ENCODE measurements around the gene DNASE2. TPM values are rescaled to one million over a fixed set of nuclear protein-coding genes. Genes with fewer than 3 reads are reported as not detected.

The DNASE2 gene
- total RNA-seq, 2 donors from 2014 or later = 6.9 to 28.3 TPM

- no peaks in the 10 kb centered on the region for H3K9me3 ChIP-seq
- no peak overlapping the region for H3K4me3 ChIP-seq
- peaks cover 19% of the 10 kb centered on the region for H3K4me1 ChIP-seq
- intact Hi-C loops (cut with DNase I) = loop anchor here (5.0 kb wide), 1 partner anchor 82 kb away; no protein-coding TSS in a partner anchor
- H3K27ac ChIP-seq = no peak overlapping the region
- no peaks in the 10 kb centered on the region for H3K36me3 ChIP-seq (replicated peaks in 1 of 2; ENCODE audit: insufficient read depth in 1 of 2, low read depth in 2 of 2)
- 47 to 63% methylated on average over 3 of the region's 3 CpGs for WGBS, 2 donors
- DNase-seq (no peak), ATAC-seq (no peak)
- H3K27me3 ChIP-seq = peaks cover 0 to 17% of the 10 kb centered on the region in 2 donors
- TF ChIP-seq CTCF (IDR thresholded peaks at IDR 0.05) = no peak
- TF ChIP-seq POLR2A (IDR thresholded peaks at IDR 0.05) = no peak
Measured at GRCh38 chr19:12843999-12844732, 37.1 kb downstream of the DNASE2 start.

GRCh38 chr19:12843328-12843727, 37.9 kb downstream of the DNASE2 start:
- no peaks in the 10 kb centered on the region for H3K9me3 ChIP-seq
- peaks cover 0 to 17% of the 10 kb centered on the region in 2 donors for H3K27me3 ChIP-seq
- no peak overlapping the region for H3K27ac ChIP-seq
- ATAC-seq (no peak), DNase-seq (no peak)
- no peak overlapping the region for H3K4me3 ChIP-seq
- WGBS, 2 donors = 62 to 79% methylated on average over 4 to 11 of the region's 11 CpGs
- TF ChIP-seq CTCF (IDR thresholded peaks at IDR 0.05) = no peak
- TF ChIP-seq POLR2A (IDR thresholded peaks at IDR 0.05) = no peak
- intact Hi-C loops (cut with DNase I) = loop anchor here (5.0 kb wide), 1 partner anchor 81 kb away; no protein-coding TSS in a partner anchor
- H3K4me1 ChIP-seq = peaks cover 25% of the 10 kb centered on the region
- no peaks in the 10 kb centered on the region for H3K36me3 ChIP-seq (replicated peaks in 1 of 2; ENCODE audit: insufficient read depth in 1 of 2, low read depth in 2 of 2)

- no peak for ATAC-seq
- intact Hi-C loops (cut with DNase I) = loop anchor here (5.0 kb wide), 1 partner anchor 80 kb away; no protein-coding TSS in a partner anchor
- Histone ChIP-seq H3K4me3 (no peak overlapping the region), H3K36me3 (replicated peaks in 1 of 2; ENCODE audit: insufficient read depth in 1 of 2, low read depth in 2 of 2) (no peaks in the 10 kb centered on the region), H3K4me1 (peaks cover 25% of the 10 kb centered on the region), H3K27ac (no peak overlapping the region), H3K27me3 (peaks cover 0 to 21% of the 10 kb centered on the region in 2 donors), H3K9me3 (no peaks in the 10 kb centered on the region)
- no peak for DNase-seq
- WGBS, 2 donors = 84 to 86% methylated on average over 18 of the region's 18 CpGs
- TF ChIP-seq CTCF (IDR thresholded peaks at IDR 0.05) = no peak
Measured at GRCh38 chr19:12842511-12842910, 38.7 kb downstream of the DNASE2 start.

- TF ChIP-seq POLR2A (IDR thresholded peaks at IDR 0.05) (no peak), CTCF (IDR thresholded peaks at IDR 0.05) (no peak)
- Histone ChIP-seq H3K4me3 (no peak overlapping the region), H3K36me3 (replicated peaks in 1 of 2; ENCODE audit: insufficient read depth in 1 of 2, low read depth in 2 of 2) (no peaks in the 10 kb centered on the region), H3K27me3 (peaks cover 0 to 27% of the 10 kb centered on the region in 2 donors), H3K4me1 (peaks cover 23% of the 10 kb centered on the region), H3K27ac (no peak overlapping the region), H3K9me3 (no peaks in the 10 kb centered on the region)
- intact Hi-C loops (cut with DNase I) = loop anchor here (5.0 kb wide), 1 partner anchor 79 kb away; no protein-coding TSS in a partner anchor
- WGBS, 2 donors = 2 to 7% methylated on average over 10 to 29 of the region's 29 CpGs
- ATAC-seq (no peak), DNase-seq (peak; percentile 22 to 60 (median 58))
Measured at GRCh38 chr19:12841094-12841493, 40.2 kb downstream of the DNASE2 start.

Data from body of pancreas (tissue), 4 donors.